CD4-positive, alpha-beta T cell treated with Interleukin-17A for 4 hours (primary cell): Measurements from ENCODE around the gene KLF13.
"Not testable (repeated sequence)": the region's sequence is repeated elsewhere in the genome, so short reads cannot be mapped to it uniquely, and the experiment has no call there.

Experiments
- DNase-seq: peaks from one replicate; pipeline ENCODE4 v3.0.0-alpha.2; 2020; ENCODE audit warnings: mixed read lengths

KLF13 gene

DNA sequence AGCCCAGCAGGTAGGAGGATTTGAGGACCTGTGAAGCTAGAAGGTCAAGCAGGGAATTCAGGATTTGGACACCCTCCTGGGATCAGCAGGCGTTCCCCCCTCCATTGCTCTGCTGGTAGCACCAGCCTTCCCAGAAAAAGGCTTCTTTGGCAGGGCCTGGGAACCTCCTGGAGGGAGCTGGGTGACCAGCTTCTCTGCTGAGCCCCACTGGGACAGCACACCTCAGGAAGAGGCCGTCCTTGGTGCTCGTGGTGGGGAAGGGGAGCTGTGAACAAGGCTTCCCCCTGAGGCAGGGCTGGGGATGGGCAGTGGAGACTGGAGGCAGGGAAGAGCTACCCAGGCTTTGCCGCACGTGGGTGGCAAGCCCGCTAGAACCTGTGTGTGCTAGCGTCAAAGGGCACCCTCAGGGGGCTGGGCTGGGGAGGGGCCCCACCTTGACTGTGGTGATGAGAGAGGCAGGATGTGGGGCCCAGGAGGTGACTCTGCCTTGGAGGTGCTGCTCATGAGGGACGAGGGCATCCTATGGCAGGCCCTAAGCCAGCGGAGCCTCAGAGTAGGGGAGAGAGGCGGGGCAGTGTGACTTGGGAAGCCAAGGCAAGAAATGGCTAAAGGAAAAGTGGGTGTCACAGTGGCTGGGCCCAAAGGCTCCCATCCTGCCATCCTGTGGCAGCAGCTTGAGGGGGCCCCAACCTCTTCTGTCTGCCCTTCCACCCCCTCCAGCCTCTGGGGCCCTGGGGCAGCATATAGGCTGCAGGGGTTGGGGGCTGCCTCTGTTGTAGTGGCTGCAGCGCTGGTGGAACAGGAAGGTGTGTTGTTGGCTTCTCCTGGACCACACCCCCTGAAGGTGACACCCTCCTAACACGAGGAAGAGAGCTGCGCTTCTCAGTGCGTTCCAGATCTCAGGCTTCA lies 20.7 kb downstream of the KLF13 start:
- peak; percentile 91 for DNase-seq

DNA sequence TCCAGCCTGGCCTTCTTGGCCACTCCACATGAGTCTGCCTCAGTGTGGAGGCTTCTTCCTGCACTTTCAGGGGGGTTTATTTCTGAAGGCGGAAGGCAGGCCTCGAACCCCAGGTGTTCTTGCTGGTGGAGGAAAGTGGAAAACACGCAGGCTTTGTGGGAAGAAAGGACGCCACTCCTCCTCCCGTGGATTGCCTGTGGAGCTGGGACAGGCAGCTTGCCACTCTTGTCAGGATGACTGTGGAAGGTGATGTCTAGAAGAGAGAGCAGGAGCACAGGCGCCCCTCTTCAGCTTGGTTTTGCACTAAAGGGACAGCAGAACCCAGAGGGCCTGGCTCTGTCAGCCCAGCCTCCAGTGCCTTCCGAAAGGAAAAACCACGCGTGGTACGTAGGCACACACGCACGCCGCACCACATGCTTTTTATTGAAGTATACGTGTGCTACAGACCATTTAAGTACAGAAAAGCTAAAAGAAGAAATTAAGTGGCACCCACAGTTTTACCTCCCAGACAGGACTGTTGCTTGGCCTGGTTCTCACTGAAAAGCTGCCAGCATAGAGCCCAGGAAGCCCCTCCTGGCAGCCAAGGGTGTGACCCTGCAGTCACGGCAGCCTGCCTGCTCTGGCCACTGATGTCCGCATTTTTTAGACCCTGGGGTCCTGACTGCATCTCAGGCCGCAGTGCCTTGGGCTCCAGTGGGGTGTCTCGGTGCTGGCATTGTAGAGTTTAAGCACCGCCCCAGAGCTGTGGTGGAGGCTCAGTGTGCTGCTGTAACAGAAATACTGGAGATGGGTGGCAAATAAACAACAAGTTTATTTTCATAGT lies 21.6 kb downstream of the KLF13 start:
- DNase-seq, result no peak

DNA sequence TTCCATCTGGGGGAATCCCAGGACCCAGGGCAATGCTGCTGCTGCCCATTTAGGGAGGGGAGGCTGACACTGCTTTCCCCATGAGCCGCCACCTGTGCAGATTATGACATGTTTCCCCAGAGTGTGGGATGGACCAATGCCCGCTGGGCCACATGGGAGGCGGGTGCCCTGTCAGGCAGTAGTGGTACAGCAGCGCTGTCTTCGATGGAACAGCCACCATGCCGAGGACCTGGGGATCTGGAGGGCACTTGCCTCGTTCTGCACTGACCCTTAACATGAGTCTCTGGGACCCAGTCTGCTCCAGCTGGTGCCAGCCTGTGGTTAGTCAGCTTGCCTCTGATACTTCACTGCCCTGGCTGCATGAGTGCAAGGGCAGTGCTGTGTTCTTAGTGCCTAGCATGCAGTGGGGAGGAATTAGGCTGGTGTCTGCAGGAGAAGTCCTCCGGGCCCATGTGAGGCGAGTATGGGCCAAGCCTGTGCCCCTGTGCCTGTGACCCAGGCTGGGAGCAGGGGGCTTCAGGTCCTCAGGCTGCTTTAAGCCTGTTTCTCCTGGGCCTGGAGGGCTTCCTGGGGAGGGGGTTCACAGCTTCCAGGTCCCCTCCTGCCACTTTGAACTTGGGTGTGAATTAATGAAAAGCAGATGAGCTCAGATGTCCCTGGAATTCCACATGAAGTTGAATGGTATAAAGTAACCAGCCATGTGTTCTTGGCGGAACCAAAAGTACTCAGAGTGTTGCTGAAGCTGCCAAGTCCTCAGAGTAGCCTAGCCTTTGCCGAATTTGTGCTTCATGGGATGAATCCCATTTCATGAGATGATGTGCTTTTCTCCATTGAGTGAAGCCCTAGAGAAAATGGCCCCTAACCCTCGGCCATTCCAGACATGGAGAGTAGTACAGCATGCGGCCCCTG lies 22.9 kb downstream of the KLF13 start:
- no peak for DNase-seq

DNA sequence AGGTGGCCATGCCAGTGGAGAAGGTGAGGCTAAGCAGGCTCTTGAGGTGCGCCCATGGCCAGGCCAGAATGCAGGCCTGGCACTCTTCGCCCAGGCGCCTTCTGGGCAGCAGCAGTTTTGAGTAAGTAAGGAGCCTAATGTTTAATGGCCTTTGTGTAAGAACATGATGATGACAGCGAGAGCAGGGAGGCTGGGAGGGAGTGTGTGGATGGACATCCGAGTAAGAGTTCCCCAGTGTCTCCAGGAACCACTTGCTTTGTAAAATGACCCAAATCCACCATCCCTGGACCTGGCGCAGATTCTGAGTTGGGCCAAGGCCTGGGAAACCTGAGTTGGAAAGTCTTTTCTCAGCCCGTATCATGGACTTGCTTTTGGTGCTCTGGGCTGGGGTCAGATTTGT lies 24.1 kb downstream of the KLF13 start:
- no peak for DNase-seq

DNA sequence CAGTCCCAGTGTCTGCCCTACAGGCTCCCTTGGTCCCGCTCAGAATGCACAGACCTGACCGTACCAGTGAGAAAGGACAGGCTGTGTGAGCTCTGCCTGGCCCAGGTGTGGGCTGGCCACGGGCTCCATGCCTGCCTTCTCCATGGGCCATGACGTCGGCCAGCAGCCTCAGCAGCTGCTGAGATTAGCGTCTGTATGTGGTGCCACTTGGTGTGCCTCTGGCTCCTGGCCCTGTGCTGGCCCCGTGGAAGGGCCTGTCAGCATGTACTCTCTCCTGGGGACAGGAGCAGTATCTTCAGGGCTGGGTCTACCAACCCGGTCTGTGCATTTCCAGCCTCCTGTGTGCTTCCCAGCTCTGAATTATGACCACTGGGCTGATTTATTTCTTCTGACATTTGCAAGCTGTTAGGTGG lies 25.7 kb downstream of the KLF13 start:
- no peak for DNase-seq

DNA sequence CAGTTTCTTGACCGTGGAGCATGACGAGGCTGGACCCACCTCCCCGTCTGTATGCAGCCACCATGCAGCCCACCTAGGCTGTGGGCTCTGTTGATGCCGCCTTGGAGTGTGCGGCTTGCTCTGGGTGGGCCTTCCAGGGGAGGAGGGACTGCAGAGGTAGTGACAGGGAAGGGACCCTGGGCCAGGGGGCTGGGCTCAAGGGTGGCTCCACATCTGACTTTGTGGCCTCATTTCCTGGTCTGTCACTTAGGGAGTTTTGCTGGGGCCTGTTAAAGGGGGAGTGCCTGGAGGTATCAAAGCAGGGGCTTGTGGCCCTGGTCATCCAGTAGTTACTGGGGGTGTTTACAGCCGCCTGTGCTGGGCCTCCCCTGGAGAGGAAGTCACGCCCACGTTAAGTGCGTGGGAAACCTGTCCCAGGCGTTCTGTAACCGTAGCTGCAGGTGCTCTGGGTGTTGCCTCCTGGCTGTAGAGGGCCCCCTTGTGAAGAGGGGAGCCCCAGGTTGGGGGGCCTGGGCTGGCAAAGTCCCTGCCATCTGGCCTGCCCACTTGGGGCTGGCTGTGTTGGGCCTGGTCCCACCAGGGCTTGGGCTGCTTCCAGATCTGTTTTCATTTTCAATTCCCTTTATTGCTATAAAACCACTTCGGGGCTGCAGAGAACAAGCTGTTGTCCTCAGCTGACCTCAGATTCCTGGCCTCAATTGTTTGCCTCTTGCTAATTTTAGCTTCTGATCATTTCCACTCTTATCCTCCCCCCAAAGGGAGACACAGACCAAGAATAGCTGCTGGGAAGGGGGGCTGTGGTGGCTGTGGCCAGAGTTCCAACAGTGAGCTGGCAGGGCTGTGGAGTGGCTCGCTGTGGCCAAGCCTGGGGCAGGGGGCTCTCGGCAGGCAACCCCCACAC lies 26.5 kb downstream of the KLF13 start:
- peak; percentile 59 for DNase-seq

DNA sequence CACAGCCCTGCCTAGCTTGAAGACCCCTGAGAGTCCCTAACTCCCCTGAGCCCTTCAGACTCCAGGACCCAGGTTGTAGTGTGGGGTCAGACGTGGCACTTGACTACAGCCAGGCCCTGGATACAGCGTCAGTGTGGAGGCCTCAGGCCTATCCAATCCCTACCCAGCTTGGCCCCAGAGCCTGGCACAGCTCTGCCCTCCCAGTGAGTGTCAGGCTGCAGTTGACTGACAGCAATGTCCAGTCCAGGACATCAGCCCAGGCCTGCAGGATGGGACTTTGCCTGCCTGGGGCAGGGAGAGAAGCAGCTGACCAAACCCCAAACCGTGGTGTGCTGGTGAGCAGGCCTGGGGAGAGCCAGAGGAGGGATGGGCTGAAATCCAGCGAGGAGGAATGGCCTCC lies 27.3 kb downstream of the KLF13 start:
- DNase-seq, result no peak

DNA sequence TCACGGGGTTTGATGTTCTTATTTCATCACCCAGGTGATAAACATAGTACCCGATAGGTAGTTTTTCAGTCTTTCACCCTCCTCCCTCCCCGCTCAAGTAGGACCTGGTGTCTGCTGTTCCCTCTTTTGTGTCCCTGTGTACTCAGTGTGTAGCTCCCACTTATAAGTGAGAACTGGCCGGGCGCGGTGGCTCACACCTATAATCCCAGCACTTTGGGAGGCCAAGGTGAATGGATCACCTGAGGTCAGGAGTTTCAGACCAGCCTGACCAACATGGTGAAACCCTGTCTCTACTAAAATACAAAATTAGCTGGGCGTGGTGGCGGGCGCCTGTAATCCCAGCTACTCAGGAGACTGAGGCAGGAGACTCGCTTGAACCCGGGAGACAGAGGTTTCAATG lies 29.5 kb downstream of the KLF13 start:
- not testable (repeated sequence) for DNase-seq

DNA sequence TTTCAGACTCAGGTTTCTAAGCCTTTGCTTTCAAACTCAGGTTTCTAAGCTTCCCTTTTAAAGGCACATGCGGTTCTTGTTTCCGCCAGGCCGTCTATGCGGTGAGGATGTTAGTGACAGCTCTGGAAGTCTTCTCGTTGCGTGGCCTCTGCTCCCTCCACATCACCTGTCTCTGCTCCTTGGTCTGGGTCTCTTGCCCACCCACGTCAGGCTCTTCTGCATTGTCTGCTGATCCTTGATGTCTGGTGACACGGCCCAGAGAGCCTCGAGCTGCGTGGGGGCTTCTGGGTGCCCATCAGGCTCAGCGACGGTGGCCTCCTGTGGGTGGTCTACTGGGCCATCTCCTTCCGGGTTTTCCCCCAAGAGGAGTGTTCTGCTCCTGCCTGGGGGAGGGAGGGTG lies 30.5 kb downstream of the KLF13 start:
- DNase-seq, result peak; percentile 56

DNA sequence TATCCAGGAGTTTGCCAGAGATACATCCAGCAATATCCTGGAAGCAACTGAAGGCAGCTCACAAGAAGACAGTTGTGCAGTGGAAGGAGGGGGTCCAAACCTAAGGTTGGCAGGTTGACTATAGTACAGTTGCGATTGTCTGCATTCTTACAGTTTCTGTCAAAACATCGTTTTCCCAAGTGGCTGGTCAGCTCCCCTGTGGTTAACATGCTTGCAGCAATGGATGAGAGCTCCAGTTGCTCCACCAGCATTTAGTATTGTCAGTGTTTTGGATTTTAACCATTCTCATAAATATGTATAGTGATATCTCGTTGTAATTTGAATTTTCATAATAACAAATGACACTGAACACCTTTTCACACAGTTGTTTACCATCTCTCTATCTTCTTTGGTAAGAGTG lies 31.5 kb downstream of the KLF13 start:
- DNase-seq, result no peak

DNA sequence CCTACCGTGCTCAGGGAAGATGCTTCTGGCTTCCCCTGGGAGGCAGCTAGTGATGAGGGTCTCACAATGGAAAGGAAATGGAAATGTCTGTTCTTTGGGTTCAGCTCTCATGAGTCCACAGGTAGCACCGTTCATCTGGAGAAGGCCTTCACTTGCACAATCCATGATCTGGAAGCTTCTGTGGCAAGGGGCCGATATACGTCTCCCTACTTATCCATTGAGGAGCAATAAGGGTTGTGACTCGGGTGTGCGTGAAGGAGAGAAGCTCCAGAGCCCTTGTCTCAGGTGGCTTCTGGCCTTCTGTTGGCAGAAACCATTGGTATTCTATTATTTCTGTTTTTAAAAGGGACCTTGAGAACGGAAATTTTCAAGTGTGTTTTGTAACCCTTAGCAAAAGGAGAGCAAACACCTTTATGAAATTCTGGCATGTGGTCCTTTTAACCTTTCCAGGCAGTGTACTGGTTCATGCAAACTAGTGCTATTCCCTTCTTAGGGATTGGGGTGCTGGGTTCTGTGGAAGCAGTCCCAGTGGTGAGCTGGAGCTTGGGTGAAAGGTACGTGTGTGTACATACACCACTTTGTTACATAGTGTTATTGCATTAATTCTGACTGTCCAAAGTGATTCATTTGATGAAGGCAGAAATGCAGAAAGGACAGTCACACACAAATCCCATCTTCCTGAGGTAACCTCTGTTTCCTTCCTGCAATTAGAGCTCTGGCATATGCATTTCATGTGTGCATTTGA lies 32.5 kb downstream of the KLF13 start:
- no peak for DNase-seq

DNA sequence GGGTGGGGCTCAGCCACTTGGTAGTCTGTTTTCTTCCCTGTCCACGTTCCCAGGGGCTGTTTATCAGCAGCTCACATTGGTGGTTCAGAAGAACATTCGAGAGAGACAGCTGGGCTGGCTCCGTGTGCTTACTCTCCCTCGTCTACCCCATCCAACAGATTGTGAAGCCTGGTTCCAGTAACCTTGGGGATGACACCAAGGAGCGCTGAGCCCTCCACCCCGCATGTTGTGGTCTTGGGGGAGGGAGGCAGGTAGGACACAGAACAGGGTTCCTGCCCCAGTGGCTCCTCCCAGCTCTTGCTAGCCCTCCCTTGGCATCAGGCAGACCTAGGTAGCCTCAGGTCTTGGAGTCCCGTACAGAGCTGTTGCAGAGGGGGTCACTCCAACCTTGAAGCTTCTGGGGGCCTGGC lies 33.1 kb downstream of the KLF13 start:
- DNase-seq, result peak; percentile 38

DNA sequence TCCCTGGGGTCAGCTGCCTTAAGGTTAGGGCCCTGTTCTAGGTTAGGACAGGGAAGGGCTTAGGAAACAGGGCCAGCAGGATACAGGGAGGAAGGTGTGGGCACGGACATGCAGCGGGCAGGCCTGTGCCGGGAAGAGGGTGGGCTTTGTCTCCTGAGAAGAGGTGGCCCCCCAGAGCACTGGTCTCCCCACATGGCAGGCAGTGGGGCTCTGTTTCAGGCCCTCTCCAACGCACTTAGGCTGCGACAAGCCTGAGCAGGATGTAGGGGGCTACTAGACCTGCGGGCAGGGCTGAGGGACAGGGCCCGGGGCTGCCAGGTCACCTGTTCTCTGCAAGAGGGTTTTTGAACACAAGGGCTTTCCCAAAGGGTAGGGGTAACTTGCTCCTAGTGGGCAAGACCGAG lies 33.5 kb downstream of the KLF13 start:
- no peak for DNase-seq

DNA sequence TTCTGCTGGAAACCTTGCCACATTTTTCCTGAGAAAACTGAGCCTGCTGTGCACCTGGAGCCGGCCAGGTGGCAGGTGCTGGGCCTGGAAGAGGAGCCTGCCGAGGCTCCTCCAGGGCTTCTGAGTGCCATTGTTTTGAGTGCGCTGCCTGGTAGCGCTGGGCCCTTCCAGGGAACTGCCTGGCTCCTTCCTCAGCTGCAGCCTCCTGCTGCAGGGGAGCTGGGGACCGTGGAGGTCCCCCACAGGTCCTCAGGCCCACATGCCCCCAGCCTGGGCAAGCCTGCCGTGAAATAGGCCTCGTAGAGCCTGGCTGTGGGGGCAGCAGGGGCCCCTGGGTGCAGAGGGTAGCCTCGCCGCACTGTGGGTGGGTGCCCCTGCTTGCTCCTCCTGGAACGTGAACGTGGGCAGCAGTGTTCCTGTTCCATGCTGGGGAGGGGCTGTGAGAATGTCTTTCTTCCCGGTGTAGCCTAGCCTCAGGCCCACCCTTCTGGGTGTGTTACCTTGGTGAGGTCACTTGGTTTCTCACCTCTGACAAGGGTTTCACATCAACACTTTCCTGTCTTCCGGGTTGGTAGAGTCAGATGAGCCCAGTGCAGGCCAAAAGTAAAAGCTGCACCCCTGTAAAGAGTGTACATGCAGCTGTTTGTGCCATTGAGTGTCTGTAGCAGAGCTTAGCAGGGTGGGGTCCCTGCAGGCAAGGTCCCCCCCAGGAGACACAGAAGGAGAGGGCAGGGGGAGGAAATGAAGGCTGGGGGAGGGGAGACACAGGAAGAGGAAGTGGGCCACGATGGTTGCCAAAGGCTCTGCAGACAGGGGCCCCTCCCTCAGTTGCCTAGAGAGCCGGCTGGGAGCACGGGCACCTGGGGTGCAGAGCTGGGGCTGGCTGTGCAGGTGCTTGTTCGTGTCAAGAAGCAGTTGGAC lies 34.5 kb downstream of the KLF13 start:
- peak; percentile 91 for DNase-seq

DNA sequence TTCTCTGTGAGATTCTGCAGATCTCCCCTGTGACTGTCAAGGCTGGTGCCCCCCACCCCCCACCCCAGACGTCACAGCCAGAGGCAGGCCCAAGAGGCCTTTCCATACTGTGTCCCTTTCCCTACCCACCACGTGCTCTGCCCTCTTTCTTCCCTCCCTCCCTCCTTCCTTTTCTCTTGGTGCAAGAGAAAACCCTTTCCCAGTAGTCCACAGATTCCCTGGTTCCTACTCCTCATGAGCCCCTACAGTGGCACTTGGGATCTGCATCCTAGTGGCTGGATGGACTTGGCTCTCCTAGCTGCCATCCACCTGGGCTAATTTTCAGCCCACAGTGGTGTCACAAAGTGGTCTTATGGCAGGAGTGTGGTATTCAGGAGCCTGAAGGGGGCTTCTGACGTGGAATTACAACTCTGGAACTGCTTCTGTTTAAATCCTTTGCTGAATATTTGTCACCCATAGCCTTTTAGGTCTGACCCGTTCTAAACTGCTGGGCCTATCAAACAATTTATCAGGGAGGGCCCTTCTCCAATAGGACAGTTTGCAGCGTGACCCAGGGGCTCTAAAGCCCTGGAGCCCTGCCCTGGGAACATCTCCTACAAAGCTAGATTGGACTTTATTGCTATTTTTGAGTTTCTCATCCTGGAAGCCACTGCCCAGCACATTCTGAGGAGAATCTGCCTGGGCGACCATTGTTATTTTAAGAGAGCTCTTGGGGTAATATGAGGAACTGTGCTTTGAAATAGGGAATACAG lies 35.3 kb downstream of the KLF13 start:
- no peak for DNase-seq

DNA sequence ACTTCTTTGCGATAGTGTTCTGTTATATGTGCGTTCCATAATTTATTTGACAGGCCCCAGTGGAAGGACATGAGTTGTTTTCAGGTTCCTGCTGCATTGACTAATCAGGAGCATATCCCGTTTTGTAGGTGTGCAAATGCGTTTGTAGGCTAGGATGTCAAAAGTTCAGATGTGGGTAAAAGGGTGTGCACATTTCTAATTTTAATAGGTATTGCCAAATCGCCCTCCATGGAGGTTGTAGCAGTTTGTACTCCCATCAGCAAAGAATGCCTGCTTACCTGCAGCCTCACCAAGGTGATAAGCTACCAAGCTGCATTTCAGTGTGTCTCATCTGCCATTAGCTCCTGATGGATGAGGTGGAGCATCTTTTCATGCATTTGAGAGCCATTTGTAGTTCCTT lies 36.3 kb downstream of the KLF13 start:
- DNase-seq, result no peak

DNA sequence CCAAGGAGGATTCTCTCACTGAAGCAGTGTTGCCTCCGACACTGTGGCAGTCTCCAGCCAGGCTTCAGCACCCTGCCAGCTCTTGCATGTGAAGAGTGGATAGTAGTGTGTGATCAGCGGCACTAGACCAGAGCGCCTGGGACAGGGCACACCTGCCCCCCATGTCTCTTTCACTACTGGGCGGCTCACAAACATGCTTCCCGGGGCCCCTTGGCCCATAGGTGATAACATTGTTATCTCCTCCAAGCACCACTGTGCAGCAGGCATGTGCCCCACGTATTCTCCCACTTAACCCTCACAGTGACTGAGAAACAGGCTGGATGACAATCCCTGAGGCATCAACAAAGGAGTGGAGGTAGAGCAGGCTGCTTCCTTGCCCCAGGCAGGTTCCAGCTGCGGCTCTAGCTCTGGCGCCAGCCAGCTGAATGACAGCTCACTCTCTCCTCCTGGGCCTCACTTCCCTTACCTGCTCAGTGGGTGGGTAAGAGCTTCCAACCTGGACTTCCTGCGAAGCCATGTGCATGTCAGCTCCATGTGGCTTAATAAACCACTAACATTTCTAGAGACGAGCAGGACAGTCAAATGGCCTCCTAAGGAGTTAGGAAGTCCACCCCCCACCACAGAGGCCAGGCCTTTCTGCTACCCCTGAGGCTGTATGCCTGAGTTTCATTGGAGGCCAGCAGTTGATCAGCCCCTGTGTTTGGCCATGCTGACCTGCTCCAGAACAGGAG lies 37.8 kb downstream of the KLF13 start:
- DNase-seq, result peak; percentile 63

DNA sequence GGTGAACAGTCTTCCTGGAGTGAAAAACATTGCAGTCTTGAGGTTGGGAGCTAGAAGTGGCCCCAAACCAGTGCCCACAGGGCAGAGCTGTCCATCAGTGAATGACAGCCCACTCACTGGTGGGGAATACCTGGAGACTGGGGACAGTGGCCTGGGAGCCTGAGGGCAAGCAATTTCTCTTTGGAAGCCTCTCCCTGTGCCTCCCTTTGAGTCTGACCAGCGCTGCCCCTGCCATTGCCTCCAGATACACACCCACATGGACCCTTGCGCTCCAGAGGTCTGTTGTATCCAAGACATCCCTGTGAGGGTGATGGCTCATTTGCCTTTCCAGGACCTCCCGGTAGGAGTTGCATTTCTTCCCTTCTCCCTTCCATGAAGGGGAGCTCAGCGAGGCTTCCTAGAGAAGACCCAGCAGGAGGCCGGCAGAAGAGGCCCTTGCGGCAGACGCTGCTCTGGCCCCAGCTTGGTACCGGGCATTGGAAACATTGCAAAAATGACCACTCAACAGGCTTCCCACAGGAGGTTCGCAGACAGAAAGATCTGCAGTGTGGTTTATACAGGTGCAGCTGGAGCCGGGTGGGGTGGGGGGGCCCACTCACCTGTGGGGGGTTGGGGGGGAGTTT lies 38.5 kb downstream of the KLF13 start:
- no peak for DNase-seq
